Common myeloid progenitor, CD34-positive (primary cell): ENCODE measurements around the gene ATP11C.
"Not testable (repeated sequence)": the region's sequence is repeated elsewhere in the genome, so short reads cannot be mapped to it uniquely, and the experiment has no call there.

ENCODE experiments used
- CTCF ChIA-PET: fragments of 350-600 bp; sonication (Branson Sonifier 250); formaldehyde crosslinking; loops from one replicate; lab custom pipeline; 2021; ENCODE audit warnings: antibody characterized with exemption; lab: Charles Lee
- POLR2A ChIA-PET: fragments of 350-600 bp; sonication (Branson Sonifier 250); formaldehyde crosslinking; loops from one replicate; lab custom pipeline; 2021; ENCODE audit warnings: antibody characterized with exemption; lab: Charles Lee
- DNase-seq, 3 donors: peaks; one replicate each; pipeline versions ENCODE4 v3.0.0 to v3.0.0-alpha.2; 2013
- H3K27ac ChIP-seq, 2 experiments: 1 replicate in 1 of 2; 2 replicates in 1 of 2; pipeline ENCODE4 v1.7.0; 2013; ENCODE audit warnings: inconsistent platforms in 2 of 2, low read length in 2 of 2, mild to moderate bottlenecking in 2 of 2, low read depth in 1 of 2, moderate library complexity in 1 of 2; ENCODE audit not compliant: severe bottlenecking in 2 of 2, insufficient read depth in 1 of 2, poor library complexity in 1 of 2
- H3K27me3 ChIP-seq, 5 experiments: replicated peaks in 2 of 5; 1 replicate in 3 of 5; 2 replicates in 2 of 5; pipeline versions ENCODE4 v1.6.1 to v1.7.0; 2013; ENCODE audit warnings: low read length in 4 of 5, mild to moderate bottlenecking in 2 of 5, moderate library complexity in 2 of 5, inconsistent platforms in 1 of 5; ENCODE audit not compliant: insufficient read depth in 5 of 5, control insufficient read depth in 4 of 5
- H3K36me3 ChIP-seq, 4 experiments: 1 replicate in 2 of 4; 2 replicates in 2 of 4; pipeline versions ENCODE4 v1.6.1 to v1.7.0; 2013; ENCODE audit warnings: low read length in 3 of 4, control low read depth in 1 of 4, mild to moderate bottlenecking in 1 of 4; ENCODE audit not compliant: control insufficient read depth in 4 of 4, insufficient read depth in 4 of 4
- H3K4me1 ChIP-seq, 4 experiments: 1 replicate in 3 of 4; 2 replicates in 1 of 4; pipeline versions ENCODE4 v1.6.1 to v1.7.1; 2013; ENCODE audit warnings: low read length in 3 of 4, mild to moderate bottlenecking in 3 of 4, control low read depth in 1 of 4, inconsistent platforms in 1 of 4, moderate library complexity in 1 of 4; ENCODE audit not compliant: control insufficient read depth in 4 of 4, insufficient read depth in 4 of 4; ENCODE audit errors: control extremely low read depth in 1 of 4
- H3K4me3 ChIP-seq, 7 experiments: 1 replicate in 4 of 7; 2 replicates in 3 of 7; pipeline versions ENCODE4 v1.5.1 to v1.7.0; 2013; ENCODE audit warnings: mild to moderate bottlenecking in 7 of 7, low read length in 6 of 7, moderate library complexity in 6 of 7, inconsistent platforms in 2 of 7, low read depth in 2 of 7, control low read depth in 1 of 7; ENCODE audit not compliant: insufficient read depth in 4 of 7, control insufficient read depth in 1 of 7; ENCODE audit errors: extremely low read depth in 1 of 7
- H3K9me3 ChIP-seq, 5 experiments: 1 replicate in 4 of 5; 2 replicates in 1 of 5; pipeline versions ENCODE4 v1.6.1 to v1.7.1; 2013; ENCODE audit warnings: low read length in 4 of 5, mild to moderate bottlenecking in 2 of 5, inconsistent platforms in 1 of 5, low read depth in 1 of 5, moderate library complexity in 1 of 5; ENCODE audit not compliant: control insufficient read depth in 4 of 5, insufficient read depth in 2 of 5; ENCODE audit errors: control extremely low read depth in 1 of 5
- WGBS: methylation state at CpG from one replicate; pipeline ENCODE4 v1.1.5; 2013; ENCODE audit not compliant: insufficient coverage; 5-methylcytosine and 5-hydroxymethylcytosine counted together

The ATP11C gene

GRCh38 chrX:139844884-139845283 lies 88.0 kb downstream of the ATP11C start:
- no peaks in the 10 kb centered on the region for H3K9me3 ChIP-seq
- WGBS, result 75% methylated on average over 1 of the region's 2 CpGs
- POLR2A ChIA-PET, result no interaction called here
- CTCF ChIA-PET, result no interaction called here
- H3K36me3 ChIP-seq, result peaks cover 0 to 3% (median 0%) of the 10 kb centered on the region in 4 experiments
- no peaks in the 10 kb centered on the region for H3K4me1 ChIP-seq
- DNase-seq, result no peak
- no peaks in the 10 kb centered on the region for H3K27me3 ChIP-seq
- H3K4me3 ChIP-seq, result no peak overlapping the region
- no peak overlapping the region for H3K27ac ChIP-seq

DNA sequence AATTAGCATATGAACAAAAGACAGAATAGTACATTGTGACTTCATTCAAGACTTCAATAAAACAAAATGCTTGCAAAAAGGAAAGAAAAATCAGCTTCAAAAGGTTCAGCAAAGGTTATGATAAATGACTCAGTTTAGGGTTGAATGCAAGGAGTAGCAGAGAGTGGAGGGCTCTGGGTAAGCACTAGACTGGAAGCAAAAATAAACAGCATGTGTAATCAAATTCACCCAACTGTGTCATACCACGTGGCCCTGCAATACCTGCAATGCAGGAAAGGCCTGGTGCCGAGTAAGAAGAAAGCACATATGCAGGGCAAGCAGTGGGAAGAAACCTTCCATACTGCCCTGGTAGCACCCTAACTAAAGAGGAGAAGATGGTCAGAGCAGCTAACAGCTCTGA lies 88.7 kb downstream of the ATP11C start:
- 69% methylated on average over 2 of the region's 2 CpGs for WGBS
- POLR2A ChIA-PET, result no interaction called here
- Histone ChIP-seq H3K4me1 (no peaks in the 10 kb centered on the region), H3K9me3 (no peaks in the 10 kb centered on the region), H3K27me3 (no peaks in the 10 kb centered on the region), H3K36me3 (peaks cover 0 to 3% (median 0%) of the 10 kb centered on the region in 4 experiments), H3K27ac (no peak overlapping the region), H3K4me3 (no peak overlapping the region)
- no peak for DNase-seq
- CTCF ChIA-PET, result no interaction called here

- H3K27ac ChIP-seq, result no peak overlapping the region
- no peak for DNase-seq
- peaks cover 0 to 5% (median 0%) of the 10 kb centered on the region in 5 experiments for H3K9me3 ChIP-seq
- no peak overlapping the region for H3K4me3 ChIP-seq
- CTCF ChIA-PET, result no interaction called here
- no peaks in the 10 kb centered on the region for H3K27me3 ChIP-seq
- no peaks in the 10 kb centered on the region for H3K4me1 ChIP-seq
- WGBS, result 90% methylated on average over 5 of the region's 8 CpGs
- POLR2A ChIA-PET, result no interaction called here
- peaks cover 0 to 3% (median 0%) of the 10 kb centered on the region in 4 experiments for H3K36me3 ChIP-seq
Observed at GRCh38 chrX:139842326-139843185, 90.3 kb downstream of the ATP11C start.

GRCh38 chrX:139836335-139836734 lies 96.5 kb downstream of the ATP11C start:
- WGBS, result no CpG with 5 or more reads among the region's 5 CpGs
- DNase-seq, H3K27ac ChIP-seq, H3K4me3 ChIP-seq, H3K27me3 ChIP-seq, POLR2A ChIA-PET, H3K4me1 ChIP-seq, H3K36me3 ChIP-seq, CTCF ChIA-PET, H3K9me3 ChIP-seq: not testable (repeated sequence)

DNA sequence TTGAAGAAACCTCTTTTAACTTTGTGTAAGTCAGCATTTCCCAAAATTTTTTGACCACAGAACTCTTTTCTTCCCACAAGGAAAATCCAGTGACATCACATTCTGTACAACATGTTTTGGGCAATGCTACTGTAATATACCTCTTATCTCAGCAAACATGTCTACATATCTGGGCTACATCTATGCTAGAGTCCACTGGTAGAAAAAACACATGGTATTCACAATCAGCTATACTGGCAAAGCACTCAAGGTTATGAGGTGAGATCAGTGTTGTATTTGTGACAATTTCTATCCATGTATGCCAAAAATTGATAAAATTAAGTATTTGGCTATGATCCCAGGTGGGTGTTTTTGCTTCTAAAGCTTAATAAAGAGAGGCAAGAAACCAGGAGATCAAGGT lies 98.0 kb downstream of the ATP11C start:
- CTCF ChIA-PET, result no interaction called here
- DNase-seq, result no peak
- no peak overlapping the region for H3K27ac ChIP-seq
- no peaks in the 10 kb centered on the region for H3K27me3 ChIP-seq
- peaks cover 0 to 5% (median 0%) of the 10 kb centered on the region in 5 experiments for H3K9me3 ChIP-seq
- no peaks in the 10 kb centered on the region for H3K36me3 ChIP-seq
- POLR2A ChIA-PET, result interaction anchor here (0.9 kb wide), 1 partner anchor 9 kb away, joined by 3 read pairs; no protein-coding TSS in a partner anchor
- H3K4me1 ChIP-seq, result peaks cover 3 to 14% (median 11%) of the 10 kb centered on the region in 4 experiments
- no peak overlapping the region for H3K4me3 ChIP-seq

GRCh38 chrX:139832718-139833309 lies 100.0 kb downstream of the ATP11C start:
- no peak overlapping the region for H3K27ac ChIP-seq
- H3K4me1 ChIP-seq, result peaks cover 3 to 18% (median 13%) of the 10 kb centered on the region in 4 experiments
- POLR2A ChIA-PET, result no interaction called here
- no peak overlapping the region for H3K4me3 ChIP-seq
- H3K27me3 ChIP-seq, result no peaks in the 10 kb centered on the region
- H3K9me3 ChIP-seq, result no peaks in the 10 kb centered on the region
- no peak for DNase-seq
- no peaks in the 10 kb centered on the region for H3K36me3 ChIP-seq
- CTCF ChIA-PET, result interaction anchor here (1.6 kb wide), 1 partner anchor 10 kb away, joined by 4 read pairs; no protein-coding TSS in a partner anchor
- 38% methylated on average over 1 of the region's 3 CpGs for WGBS
